Measurements from ENCODE around the gene LMNB1.
"Not testable (repeated sequence)": the region's sequence is repeated elsewhere in the genome, so short reads cannot be mapped to it uniquely, and the experiment has no call there.

The LMNB1 gene, protein sequence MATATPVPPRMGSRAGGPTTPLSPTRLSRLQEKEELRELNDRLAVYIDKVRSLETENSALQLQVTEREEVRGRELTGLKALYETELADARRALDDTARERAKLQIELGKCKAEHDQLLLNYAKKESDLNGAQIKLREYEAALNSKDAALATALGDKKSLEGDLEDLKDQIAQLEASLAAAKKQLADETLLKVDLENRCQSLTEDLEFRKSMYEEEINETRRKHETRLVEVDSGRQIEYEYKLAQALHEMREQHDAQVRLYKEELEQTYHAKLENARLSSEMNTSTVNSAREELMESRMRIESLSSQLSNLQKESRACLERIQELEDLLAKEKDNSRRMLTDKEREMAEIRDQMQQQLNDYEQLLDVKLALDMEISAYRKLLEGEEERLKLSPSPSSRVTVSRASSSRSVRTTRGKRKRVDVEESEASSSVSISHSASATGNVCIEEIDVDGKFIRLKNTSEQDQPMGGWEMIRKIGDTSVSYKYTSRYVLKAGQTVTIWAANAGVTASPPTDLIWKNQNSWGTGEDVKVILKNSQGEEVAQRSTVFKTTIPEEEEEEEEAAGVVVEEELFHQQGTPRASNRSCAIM

DNA sequence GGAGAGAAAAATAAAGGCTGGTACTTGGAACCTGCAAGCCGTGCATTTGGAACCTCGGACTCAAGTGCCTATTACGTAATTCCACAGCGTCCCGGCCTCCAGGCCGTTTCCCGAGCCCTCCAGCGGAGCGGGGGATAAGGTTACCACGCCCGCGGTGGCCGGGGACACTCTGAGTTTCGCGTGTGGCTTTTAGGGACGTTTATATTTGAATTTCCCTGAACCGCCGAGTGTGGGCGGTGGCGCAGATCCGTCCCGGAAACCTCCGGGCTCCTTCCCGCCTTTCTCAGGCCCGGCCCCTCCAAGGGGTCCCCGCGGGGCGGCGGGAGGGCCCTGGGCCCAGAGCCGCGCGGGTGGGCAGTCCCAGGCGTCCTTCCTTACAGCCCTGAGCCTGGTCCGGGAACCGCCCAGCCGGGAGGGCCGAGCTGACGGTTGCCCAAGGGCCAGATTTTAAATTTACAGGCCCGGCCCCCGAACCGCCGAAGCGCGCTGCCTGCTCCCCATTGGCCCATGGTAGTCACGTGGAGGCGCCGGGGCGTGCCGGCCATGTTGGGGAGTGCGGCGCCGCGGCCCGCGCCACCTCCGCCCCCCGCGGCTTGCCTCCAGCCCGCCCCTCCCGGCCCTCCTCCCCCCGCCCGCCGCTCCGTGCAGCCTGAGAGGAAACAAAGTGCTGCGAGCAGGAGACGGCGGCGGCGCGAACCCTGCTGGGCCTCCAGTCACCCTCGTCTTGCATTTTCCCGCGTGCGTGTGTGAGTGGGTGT, at the start of gene LMNB1:
Gene LMNB1, plus strand, starts transcription at position 638 of the 758 bp plus-strand sequence. CDS start 373 bp downstream, outside the sequence.
- DNase-seq, result peak; percentile 93

DNA sequence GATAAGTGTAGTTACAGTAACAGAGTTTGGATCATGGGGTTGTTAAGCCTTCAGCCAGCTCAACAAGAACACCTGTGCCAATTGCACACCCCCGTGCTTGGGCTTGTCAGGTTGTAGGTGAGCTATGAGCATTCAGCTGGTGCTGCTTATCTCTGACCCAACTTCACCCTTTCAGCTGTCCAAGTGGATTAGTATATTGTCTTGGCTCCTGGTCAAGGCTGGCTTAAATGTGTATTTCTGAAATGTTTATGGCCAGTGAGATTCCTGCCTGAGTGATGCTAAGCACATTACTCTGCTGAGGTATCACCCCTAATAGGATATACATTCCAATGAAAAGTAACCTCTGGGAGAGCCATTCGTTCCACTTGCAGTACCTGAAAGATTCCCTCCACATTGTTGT, 44.2 kb upstream of the LMNB1 start:
- DNase-seq, result no peak

DNA sequence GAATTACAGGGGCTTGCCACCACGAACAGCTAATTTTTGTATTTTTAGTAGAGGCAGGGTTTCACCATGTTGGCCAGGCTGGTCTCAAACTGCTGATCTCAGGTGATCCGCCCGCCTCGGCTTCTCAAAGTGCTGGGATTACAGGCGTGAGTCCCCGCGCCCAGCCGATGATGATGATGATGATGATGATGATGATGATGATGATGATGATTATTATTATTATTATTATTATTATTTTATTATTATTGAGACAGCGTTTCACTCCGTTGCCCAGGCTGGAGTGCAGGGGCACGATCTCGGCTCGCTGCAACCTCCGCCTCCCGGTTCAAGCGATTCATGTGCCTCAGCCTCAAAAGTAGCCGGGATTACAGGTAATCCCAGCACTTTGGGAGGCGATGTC, 42.4 kb upstream of the LMNB1 start:
- DNase-seq, result not testable (repeated sequence)

DNA sequence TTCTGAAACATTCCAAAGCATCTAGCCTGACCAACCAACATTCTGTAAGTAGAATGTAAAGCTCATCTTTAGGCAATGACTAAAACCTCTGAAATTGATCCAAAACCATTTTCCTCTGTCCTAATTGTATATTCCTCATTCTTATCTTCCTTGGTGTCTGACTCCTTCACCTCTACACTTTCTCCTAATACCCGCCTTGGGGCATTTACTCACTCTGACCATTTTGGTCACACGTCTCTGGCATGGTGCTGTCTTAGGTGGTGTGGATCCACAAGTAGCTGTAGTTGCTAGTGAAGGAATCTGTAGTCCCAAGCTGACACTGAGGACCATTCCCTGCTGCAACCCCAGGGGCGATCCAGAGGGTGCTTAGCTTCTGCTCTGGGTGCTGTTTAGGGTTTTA, 40.8 kb upstream of the LMNB1 start:
- no peak for DNase-seq

DNA sequence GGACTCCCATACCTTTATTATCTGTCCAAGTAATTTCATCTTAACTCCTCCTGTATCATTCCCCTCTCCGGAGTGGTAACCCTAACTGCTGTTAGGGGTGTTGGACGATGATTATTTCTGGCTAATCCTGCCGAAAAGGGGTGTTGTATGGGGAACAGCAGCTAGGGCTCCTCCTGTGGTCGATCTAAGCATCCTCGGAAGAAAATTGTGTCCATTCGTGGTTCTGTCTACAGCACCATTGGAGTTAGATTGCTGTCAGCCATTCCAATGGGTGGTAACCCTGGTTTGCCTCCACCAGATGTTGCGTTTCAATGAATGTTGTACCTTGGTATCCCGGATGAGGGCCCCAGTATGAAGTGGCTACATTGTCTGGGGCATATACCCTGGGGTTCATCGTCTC, 35.6 kb upstream of the LMNB1 start:
- DNase-seq, result no peak

DNA sequence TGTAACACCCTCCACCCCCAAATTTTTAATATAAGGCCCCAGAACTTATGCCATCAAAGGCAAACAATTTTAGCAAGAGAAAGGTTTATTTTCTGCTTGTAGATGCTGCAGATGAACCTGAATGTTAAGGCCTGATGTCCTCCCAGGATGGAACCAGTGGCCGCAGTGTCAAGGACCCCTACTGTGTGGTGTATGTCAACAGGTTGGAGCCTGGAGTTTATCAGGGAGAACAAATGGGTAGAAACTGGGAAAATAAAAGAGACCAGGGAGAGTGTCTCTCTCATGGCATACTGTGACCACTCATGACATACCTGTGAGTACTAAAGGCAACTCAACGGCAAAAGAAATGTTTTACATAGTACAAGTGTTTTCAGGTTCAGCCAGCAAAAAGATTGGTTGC, 34.5 kb upstream of the LMNB1 start:
- no peak for DNase-seq

DNA sequence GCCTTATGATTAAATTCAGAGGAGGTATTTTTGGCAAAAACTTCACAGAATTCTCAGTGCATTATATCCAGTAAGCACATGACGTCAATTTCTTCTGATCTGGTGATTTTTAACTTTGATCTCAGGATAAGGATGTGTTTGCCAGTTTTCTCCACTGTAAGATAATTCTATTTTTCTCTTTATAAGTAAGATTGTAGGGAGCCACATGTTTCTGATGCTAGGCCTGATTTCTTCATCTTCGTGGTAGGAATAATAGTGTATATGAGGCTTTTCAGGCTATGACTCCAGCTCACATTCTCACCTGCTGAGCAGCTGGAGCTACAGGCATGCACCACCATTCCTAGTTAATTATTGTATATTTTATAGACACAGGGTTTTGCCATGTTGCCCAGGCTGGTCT, 32.1 kb upstream of the LMNB1 start:
- DNase-seq, result no peak

DNA sequence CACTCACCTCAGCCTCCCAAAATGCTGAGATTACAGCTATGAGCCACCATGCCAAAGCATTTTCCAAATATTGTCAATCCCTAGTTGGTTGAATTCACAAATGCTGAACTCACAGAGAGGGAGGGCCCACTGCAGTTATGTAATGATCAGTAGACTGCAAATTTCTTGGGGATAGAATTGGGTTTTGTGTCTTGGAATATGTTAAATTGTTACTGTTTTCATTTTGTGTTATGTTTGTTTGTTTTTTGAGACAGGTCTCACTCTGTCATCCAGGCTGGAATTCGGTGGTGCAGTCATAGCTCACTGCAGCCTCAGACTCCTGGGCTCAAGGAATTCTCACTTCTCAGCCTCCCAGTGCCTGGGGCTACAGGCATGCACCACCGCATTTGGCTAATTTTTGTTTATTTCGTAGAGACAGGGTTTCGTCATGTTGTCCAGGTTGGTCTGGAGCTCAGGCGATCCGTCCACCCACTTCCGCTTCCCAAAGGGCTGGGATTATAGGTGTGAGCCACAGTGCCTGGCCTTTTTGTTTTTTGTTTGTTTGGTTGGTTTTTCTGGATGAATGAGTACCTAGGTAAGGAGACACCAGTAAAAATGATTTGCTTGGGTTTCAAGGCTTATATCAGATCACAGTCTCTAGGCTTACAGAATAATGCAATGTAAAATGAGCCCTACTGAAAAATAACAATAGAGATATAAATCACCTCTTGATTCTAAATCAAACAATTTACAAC, 31.5 kb upstream of the LMNB1 start:
- no peak for DNase-seq

DNA sequence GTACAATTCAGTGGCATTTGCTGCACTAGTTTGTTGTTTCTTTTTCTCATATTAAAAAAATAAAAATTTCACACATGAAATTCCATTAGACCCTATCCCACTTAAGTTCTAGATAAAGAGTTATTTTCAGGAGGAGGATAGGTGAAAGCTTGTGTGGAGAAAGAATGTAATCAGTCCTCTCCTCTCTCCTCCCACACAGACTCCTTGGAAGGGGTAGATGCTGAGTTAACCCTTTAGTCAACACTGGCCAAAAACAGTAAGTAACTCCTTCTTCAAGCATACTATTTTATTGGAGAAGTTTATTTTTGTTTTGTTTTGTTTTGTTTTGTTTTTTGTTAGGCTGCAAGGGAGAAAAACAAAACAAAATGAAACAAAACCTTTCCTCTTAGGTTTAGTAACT, 30.6 kb upstream of the LMNB1 start:
- DNase-seq, result no peak

DNA sequence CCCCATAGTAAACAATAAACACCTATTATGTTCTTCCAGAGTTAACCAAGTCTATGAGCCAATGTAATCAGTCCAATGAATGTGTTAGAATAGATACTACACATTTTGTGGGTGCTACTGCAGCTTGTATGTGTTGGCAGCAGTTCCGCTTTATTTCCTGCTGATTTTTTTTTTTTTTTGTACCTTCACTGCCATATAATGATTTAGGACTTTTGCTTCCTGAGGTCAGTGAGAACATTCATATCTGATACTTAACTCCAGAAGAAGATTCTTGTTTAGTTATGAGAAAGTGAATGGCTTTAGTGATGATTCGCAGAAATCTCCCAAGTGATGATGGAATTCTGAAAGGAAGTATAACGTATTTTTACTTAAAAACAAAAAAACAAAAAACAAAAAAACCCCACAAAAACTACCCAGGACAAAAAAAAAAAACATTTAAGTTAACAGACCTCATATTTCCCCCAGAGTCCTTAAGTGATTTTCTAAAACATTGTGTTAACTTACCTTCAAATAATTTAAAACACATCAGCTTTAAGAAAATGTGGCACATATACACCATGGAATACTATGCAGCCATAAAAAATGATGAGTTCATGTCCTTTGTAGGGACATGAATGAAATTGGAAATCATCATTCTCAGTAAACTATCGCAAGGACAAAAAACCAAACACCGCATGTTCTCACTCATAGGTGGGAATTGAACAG, 24.7 kb upstream of the LMNB1 start:
- DNase-seq, result no peak

DNA sequence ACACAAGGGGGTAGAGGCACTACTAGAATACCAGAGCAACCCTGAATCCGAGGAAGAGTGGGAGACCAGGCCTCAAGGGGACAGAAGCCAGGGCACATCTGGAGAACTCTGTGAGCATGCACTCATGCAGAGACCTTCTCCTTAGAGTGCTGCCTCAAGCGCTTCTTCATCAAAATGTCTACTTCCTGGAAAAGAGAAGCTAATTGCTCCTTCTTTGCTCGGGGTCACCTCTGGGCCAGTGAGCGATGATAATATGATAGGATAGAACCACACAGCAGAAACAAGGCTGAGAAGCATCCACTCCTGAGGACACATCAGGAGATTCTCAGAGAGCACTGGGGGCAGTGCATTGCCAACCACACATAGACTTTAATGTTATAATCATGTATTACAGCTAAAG, 23.7 kb upstream of the LMNB1 start:
- no peak for DNase-seq

DNA sequence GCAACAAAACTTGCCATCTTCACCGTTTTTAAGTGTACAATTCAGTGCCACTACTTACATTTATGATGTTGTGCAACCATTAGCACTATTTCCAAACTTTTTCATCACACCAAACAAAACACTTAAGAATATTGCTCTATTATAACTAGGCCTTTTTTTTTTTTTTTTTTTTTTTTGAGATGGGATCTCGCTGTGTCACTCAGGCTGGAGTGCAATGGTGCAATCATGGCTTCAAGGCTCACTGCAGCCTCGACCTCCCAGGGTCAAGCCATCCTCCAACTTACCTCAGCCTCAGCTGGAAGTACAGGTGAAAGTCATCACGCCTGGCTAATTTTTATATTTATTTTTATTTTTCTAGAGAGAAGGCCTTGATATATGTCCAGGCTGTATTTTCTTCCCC, 22.3 kb upstream of the LMNB1 start:
- DNase-seq, result no peak

DNA sequence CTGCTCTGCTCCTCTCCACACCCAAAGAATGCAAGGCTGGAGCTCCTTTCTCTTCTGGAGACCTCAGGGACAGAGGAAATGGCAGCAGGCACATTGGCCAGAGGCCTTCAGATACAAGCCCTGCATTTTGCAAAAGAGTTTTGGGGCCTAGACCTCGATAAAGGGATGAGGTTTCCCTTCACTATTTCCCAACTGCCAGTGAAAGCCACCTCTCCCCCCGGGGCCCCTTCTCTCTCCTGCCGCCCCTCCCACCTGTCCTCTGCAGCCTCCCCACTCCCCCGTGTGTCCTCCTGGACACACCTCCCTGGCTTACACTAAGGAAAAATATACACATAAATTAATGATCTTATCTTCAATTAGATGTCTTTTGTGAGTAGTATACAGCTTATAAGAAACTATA, 21.3 kb upstream of the LMNB1 start:
- no peak for DNase-seq

DNA sequence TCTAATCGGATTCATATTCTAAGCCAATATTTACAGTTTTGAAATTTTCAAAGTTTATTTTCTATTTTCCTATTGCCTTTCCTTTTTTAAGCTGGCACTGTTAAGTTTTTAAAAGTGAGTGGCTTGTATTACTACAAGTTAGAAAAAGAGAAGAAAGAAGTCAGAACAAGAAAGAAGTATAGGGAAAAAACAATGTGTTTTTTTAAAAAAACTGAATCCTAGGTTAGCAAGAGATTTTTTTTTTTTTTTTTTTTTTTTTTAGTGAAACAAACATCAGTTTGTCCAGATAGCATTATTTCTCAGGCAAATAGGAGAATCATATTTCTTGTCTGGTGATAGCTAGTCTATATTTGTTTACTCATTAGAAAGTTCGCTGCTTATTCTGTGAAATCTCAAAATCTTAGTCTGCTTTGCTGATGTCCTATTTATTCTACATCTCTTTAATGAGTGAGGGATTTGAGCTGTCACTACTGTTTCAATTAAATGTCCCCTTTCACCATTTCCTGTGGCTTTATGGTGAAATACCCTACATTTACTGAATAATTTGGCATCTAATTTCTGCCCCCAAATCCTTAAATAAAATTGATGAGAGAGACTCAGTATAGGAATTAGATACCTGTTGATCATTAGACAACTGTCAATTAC, 19.1 kb upstream of the LMNB1 start:
- DNase-seq, result no peak

DNA sequence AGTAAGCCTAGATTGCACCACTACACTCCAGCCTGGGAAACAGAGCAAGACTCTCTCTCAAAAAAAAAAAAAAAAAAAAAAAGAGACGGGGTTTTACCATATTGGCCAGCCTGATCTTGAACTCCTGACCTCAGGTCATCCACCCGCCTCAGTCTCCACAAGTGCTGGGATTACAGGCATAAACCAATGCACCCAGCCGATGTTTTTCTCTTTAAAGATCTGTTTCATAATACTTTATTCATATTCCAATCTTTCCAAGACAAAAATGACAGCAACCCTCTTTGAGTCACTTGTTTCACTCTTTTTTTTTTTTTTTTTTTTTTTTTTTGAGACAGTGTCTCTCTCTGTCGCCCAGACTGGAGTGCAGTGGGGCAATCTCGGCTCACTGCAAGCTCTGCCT, 13.6 kb upstream of the LMNB1 start:
- no peak for DNase-seq

DNA sequence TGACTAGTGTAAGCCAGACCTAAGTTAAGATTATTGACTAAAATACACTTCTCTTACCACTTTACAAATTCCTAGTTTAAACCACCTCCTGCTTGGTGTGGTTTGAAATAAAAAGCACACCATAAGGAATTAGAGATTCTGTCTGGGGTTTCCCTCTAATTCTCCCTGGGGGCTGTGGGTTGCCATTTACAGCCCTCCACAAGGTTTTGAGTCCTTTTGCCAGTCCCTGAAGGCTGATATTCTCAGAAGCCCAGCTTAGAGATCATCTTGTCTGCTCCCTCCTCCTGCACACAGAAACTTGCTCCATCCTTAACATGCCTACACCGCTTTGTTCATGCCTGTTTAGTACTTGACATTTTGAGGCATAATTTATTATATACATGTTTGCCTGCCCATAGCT, 7.2 kb upstream of the LMNB1 start:
- no peak for DNase-seq

DNA sequence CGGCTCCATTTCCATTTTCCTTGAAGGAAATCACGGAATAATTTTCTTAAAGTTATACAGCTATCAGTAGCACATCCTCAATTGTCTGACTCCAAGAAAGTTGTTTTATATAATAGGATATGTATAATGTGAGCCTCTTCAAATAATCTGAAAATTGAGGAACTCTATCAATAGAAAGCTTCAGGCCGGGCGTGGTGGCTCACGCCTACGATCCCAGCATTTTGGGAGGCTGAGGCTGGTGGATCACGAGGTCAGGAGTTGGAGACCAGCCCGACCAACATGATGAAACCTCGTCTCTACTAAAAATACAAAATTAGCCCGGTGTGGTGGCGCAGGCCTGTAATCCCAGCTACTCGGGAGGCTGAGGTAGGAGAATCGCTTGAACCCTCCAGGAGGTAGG, 3.4 kb upstream of the LMNB1 start:
- DNase-seq, result not testable (repeated sequence)

DNA sequence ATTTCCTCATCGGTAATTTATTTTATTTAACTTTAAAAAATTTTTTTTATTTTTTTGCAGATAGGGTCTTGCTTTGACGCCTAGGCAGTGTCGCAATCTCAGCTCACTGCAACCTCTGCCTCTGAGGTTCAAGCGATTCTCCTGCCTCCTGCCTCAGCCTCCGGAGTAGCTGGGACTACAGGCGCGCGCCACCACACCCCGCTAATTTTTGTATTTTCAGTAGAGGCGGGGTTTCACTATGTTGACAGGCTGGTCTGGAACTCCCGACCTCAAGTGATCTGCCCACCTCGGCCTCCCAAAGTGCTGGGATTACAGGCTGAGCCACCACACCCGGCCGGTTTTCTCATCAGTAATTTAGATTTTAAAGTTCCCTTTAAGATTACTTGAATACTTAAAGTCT, 2.3 kb upstream of the LMNB1 start:
- not testable (repeated sequence) for DNase-seq

DNA sequence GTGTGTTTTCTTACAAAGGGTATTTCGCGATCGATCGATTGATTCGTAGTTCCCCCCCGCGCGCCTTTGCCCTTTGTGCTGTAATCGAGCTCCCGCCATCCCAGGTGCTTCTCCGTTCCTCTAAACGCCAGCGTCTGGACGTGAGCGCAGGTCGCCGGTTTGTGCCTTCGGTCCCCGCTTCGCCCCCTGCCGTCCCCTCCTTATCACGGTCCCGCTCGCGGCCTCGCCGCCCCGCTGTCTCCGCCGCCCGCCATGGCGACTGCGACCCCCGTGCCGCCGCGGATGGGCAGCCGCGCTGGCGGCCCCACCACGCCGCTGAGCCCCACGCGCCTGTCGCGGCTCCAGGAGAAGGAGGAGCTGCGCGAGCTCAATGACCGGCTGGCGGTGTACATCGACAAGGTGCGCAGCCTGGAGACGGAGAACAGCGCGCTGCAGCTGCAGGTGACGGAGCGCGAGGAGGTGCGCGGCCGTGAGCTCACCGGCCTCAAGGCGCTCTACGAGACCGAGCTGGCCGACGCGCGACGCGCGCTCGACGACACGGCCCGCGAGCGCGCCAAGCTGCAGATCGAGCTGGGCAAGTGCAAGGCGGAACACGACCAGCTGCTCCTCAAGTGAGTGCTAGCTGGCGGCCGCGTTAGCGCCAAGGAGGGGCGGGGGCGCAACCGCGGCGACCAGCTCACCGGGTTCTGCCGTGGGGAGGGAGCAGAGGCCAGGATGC, 480 bp downstream of the LMNB1 start:
- DNase-seq, result peak; percentile 63

DNA sequence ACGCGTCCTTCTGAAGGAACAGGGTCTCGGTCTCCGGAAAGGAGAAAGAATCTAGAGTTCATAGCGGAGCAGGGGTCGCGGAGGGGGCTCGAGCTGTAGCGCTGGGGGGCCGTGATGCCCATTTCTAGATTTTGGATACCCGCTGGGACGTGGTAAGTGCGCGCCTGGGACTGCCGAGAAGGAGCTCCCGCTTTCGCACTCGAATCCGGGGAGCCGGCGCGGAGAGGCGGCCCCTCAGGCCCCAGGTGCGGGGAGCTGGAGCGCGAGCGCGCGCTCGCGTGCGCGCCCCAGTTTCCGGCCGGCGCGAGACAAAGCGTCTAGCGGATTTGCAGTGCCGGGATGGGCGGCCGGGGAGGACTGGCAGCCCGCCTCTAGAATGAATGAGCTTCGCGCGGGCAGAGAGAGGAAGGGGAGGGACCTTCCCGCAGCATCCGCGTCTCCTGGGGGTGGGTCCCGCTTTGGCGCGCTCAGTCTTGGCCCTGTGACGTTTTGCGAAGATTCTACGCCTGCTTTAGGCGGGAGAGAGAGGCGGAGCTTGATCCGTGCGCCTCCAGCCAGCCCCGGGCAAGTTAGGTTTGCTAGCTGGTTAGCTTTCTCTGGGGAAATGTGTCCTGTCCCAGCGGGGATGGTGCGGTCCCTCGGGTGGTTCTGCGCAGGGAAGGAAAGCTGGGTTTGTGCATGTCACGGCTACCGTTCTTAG, 1.2 kb downstream of the LMNB1 start:
- DNase-seq, result peak; percentile 96
